ENCODE measurements around the gene PTPRN2.

Gene PTPRN2

GRCh38 chr7:158259671-158260418, 327.8 kb downstream of the PTPRN2 start:
- TF ChIP-seq CTCF (IDR thresholded peaks at IDR 0.05; ENCODE audit: low read depth, low read length): no peak
- no peak overlapping the region for H3K4me3 ChIP-seq (ENCODE audit: low read depth, low read length)

- no peak for TF ChIP-seq CTCF (IDR thresholded peaks at IDR 0.05; ENCODE audit: low read depth, low read length)
- no peak overlapping the region for H3K4me3 ChIP-seq (ENCODE audit: low read depth, low read length)
Measured at GRCh38 chr7:158259141-158259540, 328.5 kb downstream of the PTPRN2 start.

GRCh38 chr7:158258411-158259130, 329.1 kb downstream of the PTPRN2 start:
- H3K4me3 ChIP-seq (ENCODE audit: low read depth, low read length): no peak overlapping the region
- no peak for TF ChIP-seq CTCF (IDR thresholded peaks at IDR 0.05; ENCODE audit: low read depth, low read length)

GRCh38 chr7:158257516-158258410, 329.9 kb downstream of the PTPRN2 start:
- no peak overlapping the region for H3K4me3 ChIP-seq (ENCODE audit: low read depth, low read length)
- no peak for TF ChIP-seq CTCF (IDR thresholded peaks at IDR 0.05; ENCODE audit: low read depth, low read length)

- TF ChIP-seq CTCF (IDR thresholded peaks at IDR 0.05; ENCODE audit: low read depth, low read length): no peak
Measured at GRCh38 chr7:158257001-158257400, 330.6 kb downstream of the PTPRN2 start.

GRCh38 chr7:158256091-158256816, 331.4 kb downstream of the PTPRN2 start:
- no peak for TF ChIP-seq CTCF (IDR thresholded peaks at IDR 0.05; ENCODE audit: low read depth, low read length)
- H3K4me3 ChIP-seq (ENCODE audit: low read depth, low read length): no peak overlapping the region

More at GRCh38 chr7:158257001-158257400, 330.6 kb downstream of the PTPRN2 start:
- no peak overlapping the region for H3K4me3 ChIP-seq (ENCODE audit: low read depth, low read length)

All from WI38 (cell line).